A204.1 (cell line): ENCODE results near the gene SPG7.

ENCODE experiments used
- FAIRE-seq: peaks from 2 replicates; lab custom pipeline; 2012; peaks lifted over from hg19 to GRCh38; lab: Jason Lieb, UNC

Gene SPG7

DNA sequence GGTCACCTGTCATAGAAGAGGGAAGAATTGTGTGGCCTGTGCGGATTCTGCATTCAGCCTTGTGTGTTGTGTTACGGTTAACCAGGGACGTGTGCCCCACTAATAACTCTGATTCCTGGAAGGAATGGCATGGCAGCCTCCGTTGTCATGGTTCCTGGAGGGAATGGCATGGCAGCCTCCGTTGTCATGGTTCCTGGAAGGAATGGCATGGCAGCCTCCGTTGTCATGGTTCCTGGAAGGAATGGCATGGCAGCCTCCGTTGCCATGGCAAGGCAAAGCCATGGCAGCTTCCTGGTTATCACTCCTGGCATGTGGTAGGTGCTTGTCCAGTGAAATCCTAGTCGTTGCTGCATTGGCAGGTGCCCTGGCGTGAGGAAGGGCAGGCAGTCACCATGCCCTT is 8.9 kb downstream of the SPG7 start:
- FAIRE-seq = no peak

DNA sequence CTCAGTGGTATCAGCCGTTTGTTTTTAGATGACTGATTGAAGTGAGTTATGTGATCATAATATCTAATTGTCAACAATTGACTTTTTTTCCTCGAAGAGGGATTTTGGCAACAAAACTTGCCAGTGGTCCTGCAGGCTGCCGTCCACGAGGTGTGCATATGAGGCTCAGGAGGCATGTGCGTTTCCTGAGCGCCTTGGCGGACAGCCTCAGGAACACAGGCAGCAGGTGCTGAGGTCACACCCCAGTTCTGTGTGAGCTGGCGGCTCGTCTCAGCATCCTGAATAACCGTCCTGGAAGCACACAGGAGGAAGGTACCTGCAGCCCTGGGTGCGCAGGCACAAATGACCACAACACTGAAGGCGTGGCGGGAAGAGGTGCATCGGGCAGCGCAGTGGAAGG is 11.7 kb downstream of the SPG7 start:
- no peak for FAIRE-seq

DNA sequence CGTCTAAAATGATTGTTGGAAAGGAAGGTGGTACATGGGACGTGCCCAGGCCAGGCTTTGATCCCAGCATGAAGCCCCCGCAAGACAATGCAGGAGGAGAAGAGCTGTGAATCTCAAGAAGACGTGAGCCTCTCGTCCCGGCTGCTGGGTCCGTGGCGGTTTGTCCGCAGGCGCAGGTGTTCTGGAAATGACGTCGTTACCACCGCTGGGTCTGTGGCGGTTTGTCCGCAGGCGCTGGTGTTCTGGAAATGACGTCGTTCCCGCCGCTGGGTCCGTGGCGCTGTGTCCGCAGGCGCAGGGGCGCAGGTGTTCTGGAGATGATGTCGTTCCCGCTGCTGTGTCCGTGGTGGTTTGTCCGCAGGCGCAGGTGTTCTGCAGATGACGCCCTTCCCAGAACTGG is 14.1 kb downstream of the SPG7 start:
- no peak for FAIRE-seq

GRCh38 chr16:89523680-89524344 is 15.6 kb downstream of the SPG7 start:
- no peak for FAIRE-seq

DNA sequence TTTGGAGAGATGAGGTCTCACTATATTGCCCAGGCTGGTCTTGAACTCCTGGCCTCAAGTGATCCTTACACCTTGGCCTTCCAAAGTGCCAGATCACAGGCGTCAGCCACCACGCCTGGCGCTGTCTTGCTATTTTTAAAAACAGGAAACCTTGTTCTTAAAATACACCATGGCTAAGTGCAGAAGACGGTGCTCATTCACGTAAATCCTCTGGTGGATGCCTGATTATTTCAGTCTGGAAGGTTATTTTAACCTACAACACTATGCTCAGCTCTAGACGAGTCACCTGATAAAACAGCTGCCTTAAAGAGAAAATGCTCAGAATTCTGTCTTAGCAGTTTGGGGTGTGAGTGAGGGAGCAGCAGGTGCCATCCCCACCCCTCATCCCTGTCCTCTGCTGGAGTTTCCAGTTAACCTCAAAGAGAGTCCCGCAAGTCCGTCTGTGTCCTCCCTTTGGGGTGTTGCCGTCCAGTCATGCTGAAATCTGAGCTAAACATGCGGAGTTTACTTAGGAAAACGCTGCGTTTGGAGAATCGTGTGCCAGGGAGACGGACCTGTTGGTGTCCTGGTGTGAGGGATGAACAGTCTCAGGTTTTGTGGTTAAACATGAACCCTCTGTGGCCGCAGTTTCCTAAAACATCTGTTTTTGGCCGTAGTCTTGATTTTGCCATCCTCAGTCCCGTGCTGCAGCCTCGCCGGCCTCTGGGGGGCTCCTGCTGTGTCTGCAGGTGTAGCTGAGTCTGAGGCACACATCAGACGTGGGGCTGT is 17.1 kb downstream of the SPG7 start:
- no peak for FAIRE-seq

GRCh38 chr16:89529097-89529496 is 20.9 kb downstream of the SPG7 start:
- FAIRE-seq = no peak

GRCh38 chr16:89530401-89531381 is 22.5 kb downstream of the SPG7 start:
- no peak for FAIRE-seq

DNA sequence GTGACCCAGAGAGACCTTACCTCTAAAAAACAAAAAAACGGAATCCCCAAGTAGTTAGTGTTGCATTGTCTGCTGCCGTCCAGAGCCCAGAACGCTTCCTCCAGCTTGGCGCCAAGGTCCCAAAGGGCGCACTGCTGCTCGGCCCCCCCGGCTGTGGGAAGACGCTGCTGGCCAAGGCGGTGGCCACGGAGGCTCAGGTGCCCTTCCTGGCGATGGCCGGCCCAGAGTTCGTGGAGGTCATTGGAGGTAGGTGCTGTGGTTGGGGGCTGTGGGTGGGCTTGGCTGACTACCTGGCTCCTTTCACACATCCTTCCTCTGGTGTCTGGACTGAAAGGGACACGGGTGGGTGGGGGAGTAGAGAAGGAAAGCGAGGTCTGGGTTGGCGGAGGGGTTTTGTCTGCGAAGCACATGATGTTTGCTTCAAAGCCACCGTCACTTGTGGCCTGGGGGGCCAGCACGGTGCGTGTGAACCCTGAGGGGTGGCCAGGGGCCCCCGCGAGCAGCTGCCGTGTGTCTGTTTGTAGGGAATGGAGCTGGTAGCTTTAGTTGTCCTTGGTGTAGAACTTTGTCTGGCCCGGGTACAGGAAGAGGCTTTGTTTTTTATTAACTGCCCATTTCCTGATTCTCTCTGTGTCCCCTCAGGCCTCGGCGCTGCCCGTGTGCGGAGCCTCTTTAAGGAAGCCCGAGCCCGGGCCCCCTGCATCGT is 23.8 kb downstream of the SPG7 start:
- no peak for FAIRE-seq

GRCh38 chr16:89534252-89534756 is 26.1 kb downstream of the SPG7 start:
- no peak for FAIRE-seq

GRCh38 chr16:89536371-89536770 is 28.2 kb downstream of the SPG7 start:
- FAIRE-seq = no peak

- FAIRE-seq = no peak
These were observed 28.8 kb downstream of the SPG7 start for GRCh38 chr16:89536886-89537548.

DNA sequence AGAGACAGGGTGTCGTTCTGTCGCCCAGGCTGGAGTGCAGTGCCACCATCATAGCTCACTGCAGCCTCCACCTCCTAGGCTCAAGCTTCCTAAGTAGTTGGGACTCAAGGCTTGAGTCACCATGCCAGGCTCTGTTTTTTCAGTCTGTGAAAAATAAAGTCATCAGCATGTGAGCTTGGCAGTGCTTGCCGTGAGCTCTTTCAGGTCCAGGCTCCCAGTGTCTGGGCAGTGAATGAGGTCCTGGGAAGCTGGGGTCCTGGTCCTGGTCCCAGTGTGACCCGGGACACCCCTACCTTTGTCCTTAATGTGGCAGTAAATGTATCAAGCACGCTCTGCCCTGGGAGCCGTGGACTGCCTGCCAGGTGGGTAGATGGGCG is 29.3 kb downstream of the SPG7 start:
- no peak for FAIRE-seq

GRCh38 chr16:89538286-89538685 is 30.1 kb downstream of the SPG7 start:
- no peak for FAIRE-seq

GRCh38 chr16:89540557-89540956 is 32.4 kb downstream of the SPG7 start:
- no peak for FAIRE-seq

DNA sequence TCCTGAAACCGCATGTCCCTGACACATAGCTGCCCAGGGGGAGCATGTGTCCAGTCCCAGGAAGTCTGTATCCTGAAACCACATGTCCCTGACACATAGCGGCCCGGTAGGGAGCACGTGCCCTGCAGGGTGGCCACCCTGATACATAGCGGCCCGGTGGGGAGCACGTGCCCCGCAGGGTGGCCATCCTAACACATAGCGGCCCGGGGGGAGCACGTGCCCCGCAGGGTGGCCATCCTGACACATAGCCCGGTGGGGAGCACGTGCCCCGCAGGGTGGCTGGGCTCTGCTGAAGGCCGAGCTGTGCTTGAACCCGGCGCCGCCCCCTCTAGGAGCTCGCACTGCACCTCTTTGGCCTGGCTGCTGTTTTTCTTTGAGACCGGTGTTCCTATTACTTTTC is 33.6 kb downstream of the SPG7 start:
- FAIRE-seq = no peak

DNA sequence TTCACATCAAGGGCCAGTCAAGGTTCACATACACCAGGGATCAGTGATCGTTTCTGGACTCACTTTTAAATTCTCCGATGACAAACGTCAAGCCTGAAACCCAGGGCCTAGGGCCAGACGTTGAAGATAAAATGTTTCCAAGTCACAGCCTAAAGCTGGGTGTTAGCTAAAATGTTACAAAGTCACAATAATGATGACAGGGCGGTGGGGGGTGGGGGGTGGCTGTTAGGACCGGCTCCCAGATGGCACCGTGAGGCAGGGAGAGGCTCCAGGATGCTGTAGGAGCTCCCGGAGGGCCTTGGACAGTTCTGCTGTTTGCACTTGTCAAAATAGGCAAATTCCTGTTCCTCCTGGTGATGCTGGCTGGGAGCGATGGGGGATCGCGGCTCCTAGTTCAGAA is 35.9 kb downstream of the SPG7 start:
- FAIRE-seq = no peak

- FAIRE-seq = no peak
These were observed 36.5 kb downstream of the SPG7 start for GRCh38 chr16:89544713-89545043.

DNA sequence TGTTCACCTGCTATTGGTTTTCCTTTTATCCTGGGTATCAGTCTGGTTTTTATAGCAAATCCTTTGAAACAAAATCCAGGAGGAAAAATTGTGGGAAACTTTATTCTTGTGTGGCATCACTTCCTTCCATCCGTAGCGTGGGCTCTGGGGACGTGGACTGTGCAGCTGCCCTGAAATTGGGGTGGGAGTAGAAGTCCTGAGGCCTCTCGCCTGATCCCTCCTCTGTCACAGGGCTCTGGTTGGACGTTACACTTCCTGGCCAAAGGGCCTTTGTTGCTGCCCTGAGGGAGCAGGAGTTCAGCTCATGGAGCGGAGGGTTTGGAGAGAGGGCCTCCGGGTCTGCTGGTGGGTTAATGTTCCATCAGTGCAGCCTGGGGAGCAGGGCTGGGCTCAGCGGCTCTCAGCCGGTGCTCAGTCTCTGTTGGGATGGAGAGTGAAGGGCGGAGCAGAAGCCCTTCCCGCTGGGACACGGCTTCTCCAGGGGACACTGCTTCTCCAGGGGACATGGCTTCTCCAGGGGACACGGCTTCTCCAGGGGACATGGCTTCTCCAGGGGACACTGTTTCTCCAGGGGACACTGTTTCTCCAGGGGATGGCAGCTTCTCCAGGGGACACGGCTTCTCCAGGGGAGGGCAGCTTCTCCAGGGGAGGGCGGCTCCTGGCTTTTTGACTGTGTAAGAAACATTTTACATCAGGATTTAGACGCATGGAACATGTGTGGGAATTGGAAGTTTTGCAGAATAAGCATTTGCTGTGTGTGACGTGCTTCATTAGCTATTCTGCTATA is 37.0 kb downstream of the SPG7 start:
- no peak for FAIRE-seq

GRCh38 chr16:89545831-89546574 is 37.8 kb downstream of the SPG7 start:
- FAIRE-seq = no peak

DNA sequence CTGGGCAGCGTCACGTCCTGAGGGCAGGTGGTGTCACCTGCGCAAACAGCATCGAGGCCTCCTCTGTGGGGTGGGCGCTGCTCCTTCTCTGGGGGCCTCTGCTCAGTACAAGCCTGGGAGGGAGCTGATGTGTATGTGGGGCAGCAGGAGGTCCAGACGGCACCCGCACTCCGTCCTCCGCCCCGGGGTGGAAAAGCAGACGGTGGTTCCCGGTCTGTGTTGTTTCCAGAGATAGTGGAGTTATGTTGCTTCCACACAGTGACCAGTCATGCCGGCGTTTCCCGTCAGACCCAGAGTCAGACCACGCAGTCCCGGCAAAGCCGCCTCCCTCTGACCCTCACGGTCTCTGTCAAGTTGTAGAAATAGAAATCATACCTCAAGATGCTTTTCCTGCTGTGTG is 38.6 kb downstream of the SPG7 start:
- FAIRE-seq = no peak
